WTC11 (cell line): ENCODE results near the gene MYH10. TPM values are rescaled to one million over a fixed set of nuclear protein-coding genes. Genes with fewer than 3 reads are reported as not detected.

Source experiments
- ATAC-seq: fragments of 200-7000 bp; cut with Tn5 transposase; 2 replicates; pipeline ENCODE4 v1.10.0; 2021; ENCODE audit warnings: mild to moderate bottlenecking, moderate library complexity
- CTCF ChIA-PET: fragments of 300-600 bp; sonication (Branson Sonifier 250); formaldehyde crosslinking; loops from one replicate; lab custom pipeline; 2021; ENCODE audit warnings: antibody characterized with exemption; lab: Charles Lee
- POLR2A ChIA-PET: fragments of 350-600 bp; sonication (Branson Sonifier 250); formaldehyde crosslinking; loops from one replicate; lab custom pipeline; 2021; ENCODE audit warnings: antibody characterized with exemption; lab: Charles Lee
- DNase-seq: peaks from one replicate; pipeline ENCODE4 v3.0.0; 2021; ENCODE audit warnings: low spot score
- H3K27ac Mint-ChIP-seq: 2 replicates; pipeline ENCODE4 v1.8.0; 2021; ENCODE audit warnings: mixed read lengths
- H3K27me3 Mint-ChIP-seq: 2 replicates; pipeline ENCODE4 v1.8.0; 2021; ENCODE audit warnings: low read depth, mild to moderate bottlenecking, moderate library complexity, mixed read lengths
- H3K36me3 Mint-ChIP-seq: 2 replicates; pipeline ENCODE4 v1.8.0; 2021; ENCODE audit warnings: mixed read lengths
- H3K4me1 Mint-ChIP-seq: 2 replicates; pipeline ENCODE4 v1.8.0; 2022; ENCODE audit warnings: mixed read lengths
- H3K4me3 Mint-ChIP-seq: 2 replicates; pipeline ENCODE4 v1.8.0; 2021; ENCODE audit warnings: mild to moderate bottlenecking, moderate library complexity, mixed read lengths
- H3K9me3 Mint-ChIP-seq: 2 replicates; pipeline ENCODE4 v1.8.0; 2021; ENCODE audit warnings: mixed read lengths
- ATF2 ChIP-seq: sonication (generic); formaldehyde crosslinking; IDR thresholded peaks from 2 replicates; pipeline ENCODE4 v1.8.1; 2022; ENCODE audit warnings: low read depth, missing genetic modification reagents, borderline replicate concordance
- CREM ChIP-seq: sonication (generic); formaldehyde crosslinking; IDR thresholded peaks from 2 replicates; pipeline ENCODE4 v1.8.1; 2022; ENCODE audit warnings: mild to moderate bottlenecking, missing genetic modification reagents, moderate library complexity
- EMX1 ChIP-seq: fragments of 250-450 bp; sonication (Bioruptor Pico); IDR thresholded peaks from 2 replicates; pipeline ENCODE4 v1.8.0; 2021; ENCODE audit warnings: mild to moderate bottlenecking
- GABPB1 ChIP-seq: sonication (generic); formaldehyde crosslinking; IDR thresholded peaks from 2 replicates; pipeline ENCODE4 v1.8.1; 2023; ENCODE audit warnings: mild to moderate bottlenecking, missing genetic modification reagents
- HMGA2 ChIP-seq: fragments of 250-450 bp; sonication (Bioruptor Pico); IDR thresholded peaks from 2 replicates; pipeline ENCODE4 v1.4.0; 2021; ENCODE audit warnings: mild to moderate bottlenecking, moderate library complexity
- JAZF1 ChIP-seq: fragments of 250-450 bp; sonication (Bioruptor Pico); IDR thresholded peaks from 2 replicates; pipeline ENCODE4 v1.9.0; 2021; ENCODE audit warnings: moderate library complexity, mild to moderate bottlenecking, inconsistent platforms
- JUN ChIP-seq: sonication (generic); formaldehyde crosslinking; IDR thresholded peaks from 2 replicates; pipeline ENCODE4 v1.8.0; 2023; ENCODE audit warnings: mild to moderate bottlenecking, missing genetic modification reagents
- NR1H2 ChIP-seq: sonication (generic); formaldehyde crosslinking; IDR thresholded peaks from 2 replicates; pipeline ENCODE4 v1.9.0; 2021; ENCODE audit warnings: mild to moderate bottlenecking, moderate library complexity, missing genetic modification reagents
- PRDM15 ChIP-seq: sonication (generic); formaldehyde crosslinking; IDR thresholded peaks from 2 replicates; pipeline ENCODE4 v1.8.0; 2022; ENCODE audit warnings: missing genetic modification reagents
- TP53 ChIP-seq: sonication (generic); formaldehyde crosslinking; IDR thresholded peaks from 2 replicates; pipeline ENCODE4 v1.8.1; 2023; ENCODE audit warnings: mild to moderate bottlenecking, missing genetic modification reagents
- USF1 ChIP-seq: sonication (generic); formaldehyde crosslinking; IDR thresholded peaks from 2 replicates; pipeline ENCODE4 v1.8.0; 2022; ENCODE audit warnings: mild to moderate bottlenecking, missing genetic modification reagents
- ZNF138 ChIP-seq: sonication (generic); formaldehyde crosslinking; conservative IDR thresholded peaks from 2 replicates; pipeline ENCODE4 v1.8.1; 2022; ENCODE audit warnings: mild to moderate bottlenecking, moderate library complexity, missing genetic modification reagents
- ZNF281 ChIP-seq: sonication (generic); formaldehyde crosslinking; IDR thresholded peaks from 2 replicates; pipeline ENCODE4 v1.8.0; 2023; ENCODE audit warnings: mild to moderate bottlenecking, missing genetic modification reagents
- total RNA-seq: library from RNA; stranded (reverse); gene quantifications from 3 replicates; pipeline ENCODE4 v1.2.3, GENCODE V29; 2021
- TF ChIP-seq, protein P1 (sequence below): fragments of 250-450 bp; sonication (Bioruptor Pico); IDR thresholded peaks from 2 replicates; pipeline ENCODE4 v1.9.0; 2021; ENCODE audit warnings: mild to moderate bottlenecking, borderline replicate concordance

The MYH10 gene
- total RNA-seq, 1 experiment from 2014 or later: 231 TPM

DNA sequence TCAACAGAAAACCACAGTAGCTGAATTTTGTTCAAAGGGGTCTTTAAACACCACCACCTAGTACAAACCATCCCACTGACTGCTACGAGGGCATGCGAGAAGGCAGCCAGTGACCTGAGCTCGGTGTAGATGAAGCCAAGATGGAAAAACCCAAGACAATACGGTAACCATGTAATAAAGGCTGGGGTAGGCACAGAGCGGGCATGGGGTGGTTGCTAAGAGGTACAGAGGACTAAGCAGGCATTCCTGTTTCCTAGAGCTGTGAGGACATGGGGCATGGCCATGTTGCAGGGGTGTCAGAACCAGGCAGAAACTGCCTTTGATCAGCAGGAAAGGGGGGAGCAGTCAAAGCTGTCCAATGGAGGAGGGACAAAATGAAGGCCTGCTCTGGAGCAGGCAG is 142.8 kb downstream of the MYH10 start:
- no peak for ATAC-seq
- CTCF ChIA-PET: interaction anchor here (1.5 kb wide), 1 partner anchor 298 kb away, joined by 3 read pairs; no protein-coding TSS in a partner anchor

GRCh38 chr17:8487130-8487645 is 143.3 kb downstream of the MYH10 start:
- peaks cover 6% of the 10 kb centered on the region; the same call in 1 of the 2 replicates for H3K9me3 Mint-ChIP-seq
- CTCF ChIA-PET: no interaction called here
- POLR2A ChIA-PET: no interaction called here
- H3K4me1 Mint-ChIP-seq: no peaks in the 10 kb centered on the region
- H3K27me3 Mint-ChIP-seq: no peaks in the 10 kb centered on the region
- ATAC-seq (no peak), DNase-seq (no peak)
- H3K27ac Mint-ChIP-seq: no peak overlapping the region
- no peak overlapping the region for H3K4me3 Mint-ChIP-seq
- peaks cover 90% of the 10 kb centered on the region for H3K36me3 Mint-ChIP-seq
- no peak for TF ChIP-seq ZNF281 (CRISPR knock-in tag)
- no peak for TF ChIP-seq ATF2 (CRISPR knock-in tag)
- TF ChIP-seq, all 79 proteins: peak for 0

More for the DNA sequence above, 142.8 kb downstream of the MYH10 start:
- Mint-ChIP-seq H3K27me3 (no peaks in the 10 kb centered on the region), H3K9me3 (peaks cover 6% of the 10 kb centered on the region; the same call in 1 of the 2 replicates), H3K36me3 (peaks cover 90% of the 10 kb centered on the region), H3K4me1 (no peaks in the 10 kb centered on the region), H3K4me3 (no peak overlapping the region), H3K27ac (no peak overlapping the region)
- POLR2A ChIA-PET: no interaction called here
- no peak for DNase-seq
- TF ChIP-seq USF1 (CRISPR knock-in tag): no peak
- no peak for TF ChIP-seq NR1H2 (CRISPR knock-in tag)
- no peak for TF ChIP-seq TP53 (CRISPR knock-in tag)
- no peak for TF ChIP-seq CREM (CRISPR knock-in tag)
- no peak for TF ChIP-seq PRDM15 (CRISPR knock-in tag)
- TF ChIP-seq EMX1: no peak
- TF ChIP-seq GABPB1: no peak
- TF ChIP-seq JUN (CRISPR knock-in tag): no peak
- TF ChIP-seq HMGA2 (CRISPR knock-in tag): no peak
- TF ChIP-seq ZNF138 (CRISPR knock-in tag): no peak
- TF ChIP-seq JAZF1 (CRISPR knock-in tag): no peak
- TF ChIP-seq, protein P1, sequence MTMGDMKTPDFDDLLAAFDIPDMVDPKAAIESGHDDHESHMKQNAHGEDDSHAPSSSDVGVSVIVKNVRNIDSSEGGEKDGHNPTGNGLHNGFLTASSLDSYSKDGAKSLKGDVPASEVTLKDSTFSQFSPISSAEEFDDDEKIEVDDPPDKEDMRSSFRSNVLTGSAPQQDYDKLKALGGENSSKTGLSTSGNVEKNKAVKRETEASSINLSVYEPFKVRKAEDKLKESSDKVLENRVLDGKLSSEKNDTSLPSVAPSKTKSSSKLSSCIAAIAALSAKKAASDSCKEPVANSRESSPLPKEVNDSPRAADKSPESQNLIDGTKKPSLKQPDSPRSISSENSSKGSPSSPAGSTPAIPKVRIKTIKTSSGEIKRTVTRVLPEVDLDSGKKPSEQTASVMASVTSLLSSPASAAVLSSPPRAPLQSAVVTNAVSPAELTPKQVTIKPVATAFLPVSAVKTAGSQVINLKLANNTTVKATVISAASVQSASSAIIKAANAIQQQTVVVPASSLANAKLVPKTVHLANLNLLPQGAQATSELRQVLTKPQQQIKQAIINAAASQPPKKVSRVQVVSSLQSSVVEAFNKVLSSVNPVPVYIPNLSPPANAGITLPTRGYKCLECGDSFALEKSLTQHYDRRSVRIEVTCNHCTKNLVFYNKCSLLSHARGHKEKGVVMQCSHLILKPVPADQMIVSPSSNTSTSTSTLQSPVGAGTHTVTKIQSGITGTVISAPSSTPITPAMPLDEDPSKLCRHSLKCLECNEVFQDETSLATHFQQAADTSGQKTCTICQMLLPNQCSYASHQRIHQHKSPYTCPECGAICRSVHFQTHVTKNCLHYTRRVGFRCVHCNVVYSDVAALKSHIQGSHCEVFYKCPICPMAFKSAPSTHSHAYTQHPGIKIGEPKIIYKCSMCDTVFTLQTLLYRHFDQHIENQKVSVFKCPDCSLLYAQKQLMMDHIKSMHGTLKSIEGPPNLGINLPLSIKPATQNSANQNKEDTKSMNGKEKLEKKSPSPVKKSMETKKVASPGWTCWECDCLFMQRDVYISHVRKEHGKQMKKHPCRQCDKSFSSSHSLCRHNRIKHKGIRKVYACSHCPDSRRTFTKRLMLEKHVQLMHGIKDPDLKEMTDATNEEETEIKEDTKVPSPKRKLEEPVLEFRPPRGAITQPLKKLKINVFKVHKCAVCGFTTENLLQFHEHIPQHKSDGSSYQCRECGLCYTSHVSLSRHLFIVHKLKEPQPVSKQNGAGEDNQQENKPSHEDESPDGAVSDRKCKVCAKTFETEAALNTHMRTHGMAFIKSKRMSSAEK: no peak
